ENCODE measurements around the gene WDR26.
A peak's percentile ranks its signal among the peaks of the same experiment; 100 is the strongest.
"Not testable (repeated sequence)": the region's sequence is repeated elsewhere in the genome, so short reads cannot be mapped to it uniquely, and the experiment has no call there.

The WDR26 gene

DNA sequence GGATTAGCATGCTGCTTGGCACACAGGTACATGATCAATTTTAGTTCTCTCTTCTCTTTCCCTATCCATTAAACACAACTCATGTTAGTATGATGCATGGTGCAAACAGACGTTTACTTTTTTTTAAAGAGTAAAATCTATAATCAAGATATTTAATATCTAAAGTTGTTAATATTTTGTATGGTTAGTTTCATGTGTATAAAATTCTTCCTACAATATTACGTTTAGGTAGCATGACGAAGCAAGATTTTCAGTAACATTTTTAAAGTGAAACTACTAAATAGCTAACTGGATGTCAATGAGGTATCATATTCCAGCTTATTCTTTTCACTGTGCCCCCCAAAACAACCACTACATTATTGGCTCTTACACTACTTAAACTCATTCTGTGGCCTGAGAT, 41.3 kb downstream of the WDR26 start:
- DNase-seq (ENCODE audit: low spot score), result no peak

DNA sequence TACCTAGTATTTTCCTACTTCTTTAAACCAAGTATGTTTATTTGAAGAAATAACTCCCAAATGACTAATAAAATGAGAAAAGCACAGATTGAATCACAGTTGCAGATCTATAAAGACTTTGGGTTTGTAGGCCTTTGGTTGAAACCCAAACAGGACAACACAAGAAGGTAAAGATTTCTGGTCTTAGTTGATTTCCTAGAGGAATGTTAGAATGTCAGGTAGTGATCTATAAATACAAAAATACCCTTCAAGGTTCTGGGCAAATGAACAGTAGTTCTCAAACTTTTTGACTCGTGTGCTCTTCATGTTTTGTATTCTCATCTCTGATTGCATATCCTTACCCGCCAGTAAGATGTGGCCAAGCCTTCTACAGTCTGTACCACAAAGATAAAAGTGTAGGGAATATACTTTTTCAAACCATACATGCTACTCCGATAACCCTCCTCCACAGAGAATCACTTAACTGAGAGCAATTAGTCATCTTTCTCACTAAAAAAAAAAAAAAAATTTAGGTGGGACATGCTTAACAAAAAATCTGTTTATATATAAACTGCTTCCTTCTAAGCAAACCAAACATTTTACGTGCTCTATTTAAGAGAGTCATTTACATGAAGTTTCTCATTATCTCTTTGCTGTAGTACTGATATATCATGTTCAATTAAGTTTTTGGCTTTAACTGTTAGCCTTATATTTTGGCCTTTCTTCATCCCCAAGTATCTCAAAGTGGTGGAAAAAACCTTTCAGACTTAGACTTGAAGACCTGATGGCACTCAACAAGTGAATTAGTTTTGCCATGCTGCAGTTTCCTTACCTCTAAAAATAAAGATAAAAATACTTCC, 42.0 kb downstream of the WDR26 start:
- no peak for DNase-seq (ENCODE audit: low spot score)

DNA sequence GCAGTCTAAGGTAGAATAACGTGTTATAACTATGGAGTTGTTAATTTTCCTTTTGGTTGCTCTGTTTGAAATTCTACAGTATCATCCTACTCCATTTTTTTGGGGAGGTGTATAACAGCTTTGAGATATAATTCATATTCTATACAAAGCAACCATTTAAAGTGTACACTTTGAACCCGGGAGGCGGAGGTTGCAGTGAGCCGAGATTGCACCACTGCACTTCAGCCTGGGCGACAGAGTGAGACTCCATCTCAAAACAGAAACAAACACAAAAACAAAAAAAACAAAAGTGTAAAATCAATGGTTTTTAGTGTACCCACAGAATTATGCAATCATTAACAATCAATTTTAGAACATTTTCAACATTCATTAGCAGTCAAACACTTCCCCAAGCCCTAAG, 44.1 kb downstream of the WDR26 start:
- DNase-seq (ENCODE audit: low spot score), result no peak

DNA sequence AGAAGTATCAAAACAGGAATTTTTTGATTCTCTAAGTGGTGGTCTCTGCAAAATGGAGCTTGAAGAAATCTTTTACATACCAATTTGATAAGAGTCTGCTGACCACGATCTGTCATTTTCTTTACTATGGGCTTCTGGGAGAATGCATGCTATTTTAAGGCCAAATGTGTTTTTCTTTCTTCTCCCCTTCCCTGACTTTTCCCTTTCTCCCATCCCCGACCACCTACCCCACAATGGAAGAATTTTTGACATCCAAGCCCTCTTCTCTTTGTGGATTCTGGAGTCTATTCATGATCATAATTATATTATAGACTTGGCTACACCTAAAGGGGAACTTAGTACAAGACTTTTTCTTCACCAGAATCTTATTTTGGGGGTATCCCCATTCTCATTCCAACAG, 46.7 kb downstream of the WDR26 start:
- no peak for DNase-seq (ENCODE audit: low spot score)

DNA sequence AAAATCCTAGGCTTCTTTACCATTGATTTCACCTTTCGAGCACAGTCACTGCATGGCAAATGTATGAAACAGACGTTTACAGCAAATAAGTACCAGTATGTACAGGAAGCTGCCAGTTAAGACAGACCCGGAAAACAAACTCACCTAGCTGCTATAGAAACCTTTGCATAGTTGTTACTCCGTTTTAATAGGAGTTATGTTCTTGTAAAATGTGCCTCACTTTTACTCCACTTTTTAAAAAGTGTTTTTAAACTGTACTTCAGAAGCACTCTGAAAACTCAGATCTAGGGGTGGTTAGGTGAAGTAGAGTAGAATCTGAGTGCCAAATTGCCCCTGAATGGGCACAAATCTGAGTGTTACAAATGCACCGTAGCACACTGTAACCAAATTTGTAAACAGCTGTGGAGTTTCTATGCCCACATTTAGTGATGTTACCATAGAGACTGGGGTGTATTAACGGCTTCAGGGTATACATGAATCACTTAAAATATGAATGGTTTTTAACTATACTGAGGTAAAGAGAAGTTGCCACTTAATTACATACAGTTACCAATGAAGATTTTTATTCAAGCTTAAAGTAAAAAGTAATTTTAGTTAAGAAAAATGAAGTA, 47.2 kb downstream of the WDR26 start:
- DNase-seq (ENCODE audit: low spot score), result no peak

DNA sequence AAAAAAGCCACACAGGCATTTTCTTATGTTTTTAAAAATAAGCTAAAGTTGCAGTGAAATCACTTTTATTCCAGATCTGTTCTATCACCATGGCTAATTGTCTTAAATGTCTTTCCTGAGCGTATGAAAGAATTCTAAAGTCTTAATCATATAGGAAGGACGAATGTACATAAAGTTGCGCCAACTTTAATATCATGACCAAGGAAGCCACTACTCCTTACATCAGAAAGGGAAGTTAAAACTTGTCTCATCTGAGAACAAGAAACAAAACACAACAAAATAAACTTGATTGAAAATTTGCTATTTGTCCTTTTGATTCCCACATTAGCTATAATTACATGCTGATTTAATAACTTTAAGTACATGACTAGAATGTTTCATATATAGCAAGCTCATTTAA, 51.4 kb downstream of the WDR26 start:
- DNase-seq (ENCODE audit: low spot score), result no peak

DNA sequence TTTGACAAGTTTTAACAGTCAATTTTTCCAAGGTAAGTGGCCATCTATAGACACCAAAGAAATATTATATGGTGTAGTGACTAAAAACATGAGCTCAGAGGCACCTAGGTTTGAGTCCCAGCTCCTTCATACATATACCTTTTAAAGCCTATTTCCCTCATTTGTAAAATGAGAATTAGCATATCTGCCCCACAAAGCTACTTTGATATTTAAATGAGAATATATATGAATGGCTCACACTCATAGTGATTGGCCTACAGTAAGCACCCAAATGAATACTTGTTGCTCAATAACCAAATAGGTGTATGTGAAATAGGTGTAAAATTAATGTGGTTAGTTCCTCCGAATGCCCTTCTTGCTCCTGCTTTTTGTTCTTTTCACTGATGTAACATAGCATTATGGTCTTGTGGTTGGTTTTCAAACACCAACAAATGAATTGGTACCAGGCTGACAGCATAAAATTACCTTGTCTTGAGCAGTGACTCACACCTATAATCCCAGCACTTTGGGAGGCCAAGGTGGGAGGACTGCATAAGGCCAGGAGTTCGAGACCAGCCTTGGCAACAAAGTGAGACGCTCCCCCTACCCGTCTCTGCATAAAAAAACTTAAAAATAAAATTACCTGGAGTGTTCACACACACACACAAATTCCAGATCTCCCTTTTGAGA, 52.6 kb downstream of the WDR26 start:
- DNase-seq (ENCODE audit: low spot score), result no peak

DNA sequence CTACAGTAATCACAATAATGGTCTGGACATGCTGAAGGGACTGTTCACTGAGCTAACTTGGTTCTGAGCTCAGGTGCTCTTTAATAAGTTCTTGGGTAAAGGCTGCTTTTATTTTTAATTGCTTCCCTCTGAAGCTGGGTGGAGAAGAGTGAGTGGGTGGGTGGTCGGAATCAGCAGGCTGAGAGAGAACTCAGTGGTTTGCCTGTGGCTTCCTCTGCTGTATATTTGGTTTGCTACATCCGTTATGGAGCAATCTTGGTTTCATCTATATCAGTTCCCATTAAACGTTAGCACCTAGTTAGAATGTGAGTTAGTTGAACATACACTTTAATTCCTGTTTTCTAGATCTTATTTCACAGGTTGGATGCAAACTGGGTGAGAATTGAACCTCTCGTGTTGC, 54.6 kb downstream of the WDR26 start:
- DNase-seq (ENCODE audit: low spot score), result peak; percentile 15

DNA sequence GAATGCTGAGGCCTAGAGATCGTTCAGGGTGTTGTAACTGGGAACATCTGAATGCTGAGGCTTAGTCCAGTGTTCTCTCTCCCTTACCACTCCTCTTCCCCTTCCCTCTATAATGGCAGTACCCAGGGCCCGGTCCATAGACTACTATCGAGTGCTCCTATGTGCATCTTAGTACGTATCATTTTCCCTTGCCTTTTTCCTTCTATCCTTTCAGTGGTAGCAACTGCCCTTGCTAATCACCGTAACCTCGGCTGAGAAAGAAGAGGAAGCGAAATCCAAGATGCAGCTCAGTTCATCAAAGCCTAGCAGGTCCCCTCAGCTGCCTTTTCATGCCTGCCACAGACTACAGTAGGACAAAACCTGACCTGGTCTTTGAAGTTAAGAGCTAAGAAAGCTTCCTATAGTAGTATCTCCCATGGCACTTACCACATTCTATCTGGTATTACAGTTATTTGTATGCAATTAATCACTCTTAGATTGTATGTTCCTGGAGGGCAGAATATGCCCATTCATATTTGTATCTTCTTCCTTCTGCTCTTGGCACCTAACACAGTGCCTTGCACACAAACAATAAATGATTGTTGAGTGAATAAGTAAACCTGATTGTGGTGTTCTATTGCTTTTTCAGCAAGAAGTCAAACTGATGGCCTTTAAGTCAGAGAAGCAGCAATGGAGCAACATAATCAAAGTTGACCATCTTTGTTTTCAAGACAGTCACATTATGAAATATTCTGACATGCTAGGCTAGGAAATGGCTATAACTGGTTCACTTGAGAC, 55.6 kb downstream of the WDR26 start:
- peak; percentile 6 for DNase-seq (ENCODE audit: low spot score)

DNA sequence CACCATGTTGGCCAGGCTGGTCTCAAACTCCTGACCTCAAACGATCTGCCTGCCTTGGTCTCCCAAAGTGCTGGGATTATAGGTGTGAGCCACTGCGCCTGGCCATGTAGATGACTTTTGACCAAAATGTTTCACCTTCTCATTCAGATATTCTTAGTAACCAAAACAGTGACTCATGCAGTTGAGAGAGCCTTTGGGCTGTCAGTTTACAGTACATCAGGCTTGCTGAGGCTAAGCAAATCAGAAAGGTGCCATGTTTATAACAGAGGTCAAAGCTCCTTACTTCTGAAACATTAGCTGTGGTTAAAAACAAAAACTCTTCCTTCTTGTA, 57.0 kb downstream of the WDR26 start:
- no peak for DNase-seq (ENCODE audit: low spot score)

DNA sequence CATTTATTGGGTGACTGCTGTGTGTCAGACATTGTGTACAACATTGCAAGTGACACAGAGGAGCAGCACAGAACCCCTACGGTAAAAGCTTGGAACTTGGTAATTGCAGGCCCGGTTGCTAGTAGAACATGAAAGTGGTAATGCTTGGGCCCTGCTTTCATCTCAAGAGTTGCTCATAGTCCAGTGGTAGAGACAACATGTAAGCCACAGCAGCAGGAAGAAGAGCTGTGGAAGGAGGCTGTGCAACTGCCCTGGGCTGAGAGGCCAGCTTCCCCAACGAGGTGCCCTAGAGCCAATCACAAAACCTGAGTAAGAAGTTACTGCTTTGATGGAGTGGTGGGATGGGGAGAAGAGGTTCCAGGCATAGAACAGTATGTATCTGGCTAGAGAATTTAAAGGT, 59.5 kb downstream of the WDR26 start:
- no peak for DNase-seq (ENCODE audit: low spot score)

DNA sequence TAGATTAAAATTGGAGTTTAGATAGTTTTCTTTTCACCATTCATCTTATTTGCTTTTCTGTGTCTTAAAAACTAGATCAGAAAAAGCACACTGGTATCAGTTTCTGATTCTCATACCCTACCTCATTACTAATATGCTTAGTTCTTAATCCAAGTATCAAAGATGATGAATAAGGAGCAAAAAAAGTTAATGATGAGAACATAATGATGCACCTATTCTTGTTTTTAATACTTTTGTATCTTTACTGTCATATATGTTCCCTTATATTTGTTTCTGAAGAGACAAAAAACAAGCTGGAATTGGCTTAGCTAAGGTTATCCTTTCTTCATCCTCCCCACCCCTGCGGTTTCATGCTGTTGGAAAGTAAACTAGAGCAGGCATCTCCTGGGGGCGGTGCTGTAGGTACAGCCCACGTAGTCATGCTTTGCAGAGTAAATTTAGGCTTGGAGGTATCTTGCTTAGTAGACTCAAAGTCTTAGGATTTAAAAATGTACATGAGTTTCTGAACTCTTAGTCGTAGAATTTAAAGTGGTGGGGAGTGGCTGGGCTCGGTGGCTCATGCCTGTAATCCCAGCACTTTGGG, 61.5 kb downstream of the WDR26 start:
- no peak for DNase-seq (ENCODE audit: low spot score)

DNA sequence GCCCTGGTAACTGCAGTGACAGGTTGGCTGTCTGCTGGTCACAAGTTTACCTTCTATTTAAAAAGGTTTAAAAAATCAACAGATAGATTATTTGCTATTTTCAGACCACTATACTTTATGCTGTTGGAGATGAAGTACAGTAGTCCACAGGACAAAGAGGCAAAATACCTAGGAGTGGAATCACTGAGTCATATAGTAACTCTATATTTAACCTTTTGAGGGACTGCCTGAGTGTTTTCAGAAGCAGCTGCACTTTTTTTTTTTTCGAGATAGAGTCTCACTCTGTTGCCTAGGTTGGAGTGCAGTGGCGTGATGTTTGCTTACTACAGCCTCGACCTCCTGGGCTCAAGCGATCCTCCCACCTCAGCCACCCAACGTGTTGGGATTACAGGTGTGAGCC, 66.2 kb downstream of the WDR26 start:
- no peak for DNase-seq (ENCODE audit: low spot score)

DNA sequence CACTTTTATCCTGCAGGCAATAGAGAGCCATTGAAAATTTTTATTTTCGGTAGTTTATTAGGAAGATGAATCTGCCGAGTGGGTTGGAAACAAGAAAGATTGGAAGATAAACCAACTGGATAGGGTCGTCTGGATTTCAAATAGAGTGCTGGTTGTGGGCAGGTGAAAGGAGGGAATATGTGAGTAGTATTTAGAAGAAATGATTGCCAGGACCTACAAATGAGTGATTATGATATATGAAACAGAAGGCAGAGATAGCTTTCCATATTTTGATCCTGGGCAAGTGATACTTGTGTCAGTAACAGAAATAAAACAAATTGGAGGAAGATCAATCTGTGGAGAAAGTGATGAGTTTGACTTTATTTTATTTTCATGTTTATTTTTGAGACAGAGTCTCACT, 75.4 kb downstream of the WDR26 start:
- DNase-seq (ENCODE audit: low spot score), result no peak

DNA sequence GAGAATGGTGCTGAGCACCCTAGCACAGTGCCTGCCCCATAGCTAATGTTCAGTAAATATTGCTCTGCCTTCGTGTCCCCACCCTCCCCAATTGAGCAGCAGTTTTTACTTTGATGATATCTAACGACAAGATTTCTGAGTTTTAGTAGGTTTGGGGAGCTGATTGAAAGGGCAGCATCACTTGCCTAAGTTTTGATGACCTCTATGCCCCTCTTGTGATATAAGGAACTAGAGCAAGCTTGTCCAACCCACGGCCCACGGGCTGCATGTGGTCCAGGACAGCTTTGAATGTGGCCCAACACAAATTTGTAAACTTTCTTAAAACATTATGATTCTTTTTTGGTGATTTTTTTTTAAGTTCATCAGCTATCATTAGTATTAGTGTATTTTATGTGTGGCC, 76.4 kb downstream of the WDR26 start:
- DNase-seq (ENCODE audit: low spot score), result no peak

DNA sequence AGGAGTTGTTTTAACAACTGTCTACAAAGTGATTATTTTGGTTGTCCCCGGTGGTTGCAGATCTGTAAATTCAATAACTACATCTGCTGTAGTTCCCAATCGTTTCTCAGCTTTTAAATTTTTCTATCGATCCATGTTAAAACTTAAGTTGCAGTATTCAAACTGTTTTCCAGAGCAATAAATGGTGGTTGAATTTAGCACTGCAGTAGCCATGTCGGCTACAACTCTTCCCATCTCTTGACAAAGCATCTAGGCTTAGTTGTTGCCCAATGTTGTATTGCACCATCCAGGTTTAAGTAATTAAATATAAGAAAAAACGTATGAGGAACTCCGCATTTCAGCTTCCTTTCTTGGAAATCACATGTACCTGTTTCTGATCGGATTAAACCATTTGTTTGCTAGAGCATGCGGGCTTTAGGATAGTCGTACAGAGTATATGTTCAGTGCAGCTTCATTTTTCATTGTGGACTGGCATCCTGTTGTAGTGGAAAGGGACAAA, 76.9 kb downstream of the WDR26 start:
- no peak for DNase-seq (ENCODE audit: low spot score)

DNA sequence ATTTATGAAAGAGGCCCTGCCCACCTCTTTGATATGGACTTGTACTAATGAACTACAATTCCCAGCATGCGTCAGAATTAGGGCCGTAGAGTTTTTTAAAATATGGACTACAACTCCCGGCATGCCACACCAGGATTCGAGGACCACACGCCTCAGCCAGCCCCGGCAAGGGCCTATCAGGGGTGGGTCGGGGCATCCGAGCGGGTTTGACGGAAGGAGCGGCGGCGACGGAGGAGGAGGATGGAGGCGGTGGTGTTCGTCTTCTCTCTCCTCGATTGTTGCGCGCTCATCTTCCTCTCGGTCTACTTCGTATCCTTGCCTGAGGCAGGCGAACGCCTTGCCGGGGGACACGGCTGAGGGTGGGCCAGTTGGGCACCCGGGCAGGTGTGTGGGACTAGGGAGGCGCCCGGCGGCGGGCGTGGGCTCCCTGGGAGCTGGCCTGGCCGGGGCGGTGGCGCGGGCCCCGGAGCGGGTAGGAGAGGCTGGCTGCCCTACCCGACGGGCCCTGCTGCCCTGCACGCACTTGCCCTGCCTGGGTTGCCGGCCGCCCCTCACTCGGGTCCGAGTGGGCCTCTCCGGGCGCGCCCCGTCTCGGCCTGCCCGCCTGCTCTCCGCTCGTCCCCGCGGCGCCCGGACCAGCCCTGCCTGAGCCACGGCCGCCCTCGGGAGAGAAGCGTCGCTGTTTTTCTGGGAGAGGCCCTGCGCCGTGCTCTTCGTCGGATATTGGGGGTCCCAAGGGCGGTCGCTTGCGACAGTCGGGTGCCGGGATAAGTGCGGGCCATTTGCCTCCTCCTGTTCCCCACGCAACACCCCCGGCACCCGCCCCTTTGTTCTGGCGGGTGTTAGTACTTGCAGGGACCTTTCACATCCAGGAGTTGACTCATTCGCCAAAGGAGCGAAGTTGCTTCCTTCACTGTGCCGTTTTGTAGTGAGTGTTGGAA, 77.6 kb downstream of the WDR26 start, which contains the start of gene CNIH4:
CNIH4 (plus strand) TSS at position 195 of the 941 bp plus-strand sequence; CDS start at position 241, 46 bp downstream.
- DNase-seq (ENCODE audit: low spot score), result peak; percentile 97

DNA sequence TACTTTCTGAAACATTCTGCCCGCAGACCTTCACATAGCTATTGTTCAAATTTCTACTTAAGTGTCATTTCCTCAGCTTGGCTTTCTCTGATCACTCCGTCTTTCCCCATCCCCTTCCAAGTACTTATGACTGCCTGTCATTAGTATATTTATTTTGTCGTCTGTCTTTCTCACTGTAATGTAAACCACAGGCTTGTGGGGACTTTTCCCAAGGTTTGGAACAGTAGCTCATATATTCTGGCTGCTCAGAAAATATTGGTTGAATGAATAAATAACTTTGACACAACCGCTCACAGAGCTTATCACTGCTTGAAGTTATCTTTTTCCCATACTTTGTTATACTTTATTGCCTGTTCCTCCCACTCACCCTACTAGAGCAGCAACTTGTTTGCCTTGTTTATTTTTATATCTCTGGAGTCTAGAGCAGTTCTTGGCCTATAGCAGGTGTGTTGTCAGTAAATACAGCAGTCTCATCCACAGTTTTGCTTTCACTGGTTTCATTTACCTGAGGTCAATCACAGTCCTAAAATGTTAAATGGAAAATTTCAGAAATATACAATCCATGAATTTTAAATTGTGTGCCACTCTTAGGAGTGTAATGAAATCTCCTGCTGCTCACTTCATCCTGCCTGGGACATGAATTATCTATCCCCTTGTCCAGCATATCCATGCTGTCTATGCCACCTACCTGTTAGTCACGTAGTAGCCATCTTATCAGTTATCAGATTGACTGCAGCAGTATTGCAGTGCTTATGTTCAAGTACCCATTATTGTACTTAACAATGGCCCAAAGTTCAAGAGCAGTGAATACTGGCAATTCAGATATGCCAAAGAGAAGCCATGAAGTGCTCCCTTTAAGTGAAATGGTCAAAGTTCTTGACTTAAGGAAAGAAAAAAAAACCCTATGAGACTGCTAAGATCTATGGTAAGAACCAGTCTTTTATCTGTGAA, 80.3 kb downstream of the WDR26 start:
- no peak for DNase-seq (ENCODE audit: low spot score)

DNA sequence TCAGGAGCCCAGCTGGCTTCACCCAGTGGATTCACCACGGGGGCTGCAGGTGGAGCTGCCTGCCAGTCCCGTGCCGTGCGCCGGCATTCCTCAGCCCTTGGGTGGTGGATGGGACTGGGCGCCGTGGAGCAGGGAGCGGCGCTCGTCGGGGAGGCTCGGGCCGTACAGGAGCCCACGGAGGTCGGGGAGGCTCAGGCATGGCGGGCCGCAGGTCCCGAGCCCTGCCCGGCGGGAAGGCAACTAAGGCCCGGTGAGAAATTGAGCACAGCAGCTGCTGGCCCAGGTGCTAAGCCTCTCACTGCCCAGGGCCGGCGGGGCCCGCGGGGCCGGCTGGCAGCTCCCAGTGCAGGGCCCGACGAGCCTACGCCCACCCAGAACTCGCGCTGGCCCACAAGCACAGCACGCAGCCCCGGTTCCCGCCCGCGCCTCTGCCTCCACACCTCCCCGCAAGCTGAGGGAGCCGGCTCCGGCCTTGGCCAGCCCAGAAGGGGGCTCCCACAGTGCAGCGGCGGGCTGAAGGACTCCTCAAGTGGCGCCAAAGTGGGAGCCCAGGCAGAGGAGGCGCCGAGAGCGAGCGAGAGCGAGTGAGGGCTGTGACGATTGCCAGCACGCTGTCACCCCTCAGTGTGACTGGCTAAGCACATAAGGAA, 82.0 kb downstream of the WDR26 start:
- not testable (repeated sequence) for DNase-seq (ENCODE audit: low spot score)
